H1 (cell line): ENCODE measurements around the gene HSF4. TPM values are rescaled to one million over a fixed set of nuclear protein-coding genes. Genes with fewer than 3 reads are reported as not detected.
A peak's percentile ranks its signal among the peaks of the same experiment; 100 is the strongest.

Experiments used
- CTBP2 ChIP-seq: IDR thresholded peaks from 2 replicates; pipeline ENCODE4 v1.7.0; 2011; ENCODE audit warnings: borderline replicate concordance, mild to moderate bottlenecking, moderate library complexity, mixed read lengths, low read length; ENCODE audit not compliant: insufficient read depth, insufficient read length
- EZH2 ChIP-seq: fragments of 200-600 bp; sonication (generic); IDR thresholded peaks from 2 replicates; pipeline ENCODE4 v1.7.1; 2012; ENCODE audit warnings: low read depth, mild to moderate bottlenecking, moderate library complexity, low read length, inconsistent platforms; ENCODE audit not compliant: severe bottlenecking
- GTF2F1 ChIP-seq: IDR thresholded peaks from 2 replicates; pipeline ENCODE4 v1.6.1; 2012; ENCODE audit warnings: low read depth, low read length, improper control_type of control experiment, borderline replicate concordance
- JUN ChIP-seq: IDR thresholded peaks from 2 replicates; pipeline ENCODE4 v1.6.1; 2011; ENCODE audit warnings: low read depth, mild to moderate bottlenecking, improper control_type of control experiment, low read length
- SIN3A ChIP-seq, 2 experiments: IDR thresholded peaks in 1 of 2; conservative IDR thresholded peaks in 1 of 2; 2 replicates each; pipeline ENCODE4 v1.6.1; 2011 to 2012; ENCODE audit warnings: low read length in 2 of 2, improper control_type of control experiment in 1 of 2, low read depth in 1 of 2, mild to moderate bottlenecking in 1 of 2
- TAF1 ChIP-seq: IDR thresholded peaks from 2 replicates; pipeline ENCODE4 v1.6.1; 2011; ENCODE audit warnings: mild to moderate bottlenecking, low read depth, low read length
- USF2 ChIP-seq: IDR thresholded peaks from 2 replicates; pipeline ENCODE4 v1.6.1; 2011; ENCODE audit warnings: low read length, improper control_type of control experiment
- polyA plus RNA-seq, 7 experiments: library from polyadenylated mRNA; depleted of rRNA in 3 of 7; stranded (reverse) in 5 of 7; unstranded in 2 of 7; fragments of >200 nt in 5 of 7; fragments of 200-250 nt in 2 of 7; gene quantifications; 1 replicate in 5 of 7; 2 replicates in 1 of 7; 4 replicates in 1 of 7; pipeline versions ENCODE4 v1.2.1 to v1.2.3, GENCODE V29; 2011 to 2013; ENCODE audit warnings: missing spikeins in 2 of 7, mixed read lengths in 2 of 7
- total RNA-seq: library from RNA; stranded (reverse); fragmentation: NEBNext Ultra II Directional; extraction: Animal tissue kit (Norgen Biotek cat#: 25700); gene quantifications from 2 replicates; pipeline ENCODE4 v1.2.1, GENCODE V29; 2021
- TF ChIP-seq, protein P1 (sequence below): IDR thresholded peaks from 2 replicates; pipeline ENCODE4 v1.6.1; 2012; ENCODE audit warnings: inconsistent platforms

HSF4 gene
- total and polyA plus RNA-seq, 2 of the 8 experiments (the other 6 are each of a cell fraction or from before 2014, with no cell fraction given) = 0.14 TPM; not detected in 1

- no peak for TF ChIP-seq TAF1
- TF ChIP-seq GTF2F1 = no peak
- TF ChIP-seq CTBP2 = peak; percentile 6
- no peak for TF ChIP-seq EZH2
- TF ChIP-seq USF2 = 0 out of 2 replicates have a peak, but pooled peaks have one; percentile 7
- TF ChIP-seq SIN3A (conservative IDR thresholded peaks at IDR 0.05 in 1 of 2, IDR thresholded peaks at IDR 0.05 in 1 of 2; ENCODE audit: low read depth in 1 of 2, low read length in 2 of 2) = no peak
- TF ChIP-seq, protein P1, sequence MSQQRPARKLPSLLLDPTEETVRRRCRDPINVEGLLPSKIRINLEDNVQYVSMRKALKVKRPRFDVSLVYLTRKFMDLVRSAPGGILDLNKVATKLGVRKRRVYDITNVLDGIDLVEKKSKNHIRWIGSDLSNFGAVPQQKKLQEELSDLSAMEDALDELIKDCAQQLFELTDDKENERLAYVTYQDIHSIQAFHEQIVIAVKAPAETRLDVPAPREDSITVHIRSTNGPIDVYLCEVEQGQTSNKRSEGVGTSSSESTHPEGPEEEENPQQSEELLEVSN = peak; percentile 76; the same call in 1 of the 2 replicates
- TF ChIP-seq JUN = no peak
Observed at GRCh38 chr16:67164599-67165061, at the start of gene HSF4 (continued).
